ENCODE measurements around the gene PHF13. TPM values are rescaled to one million over a fixed set of nuclear protein-coding genes. Genes with fewer than 3 reads are reported as not detected.
A peak's percentile ranks its signal among the peaks of the same experiment; 100 is the strongest.

The PHF13 gene
- total and polyA plus RNA-seq, 9 of the 15 experiments (the other 6 are each of a cell fraction or from before 2014, with no cell fraction given), result 1.8 to 36.1 (median 11.7) TPM

DNA sequence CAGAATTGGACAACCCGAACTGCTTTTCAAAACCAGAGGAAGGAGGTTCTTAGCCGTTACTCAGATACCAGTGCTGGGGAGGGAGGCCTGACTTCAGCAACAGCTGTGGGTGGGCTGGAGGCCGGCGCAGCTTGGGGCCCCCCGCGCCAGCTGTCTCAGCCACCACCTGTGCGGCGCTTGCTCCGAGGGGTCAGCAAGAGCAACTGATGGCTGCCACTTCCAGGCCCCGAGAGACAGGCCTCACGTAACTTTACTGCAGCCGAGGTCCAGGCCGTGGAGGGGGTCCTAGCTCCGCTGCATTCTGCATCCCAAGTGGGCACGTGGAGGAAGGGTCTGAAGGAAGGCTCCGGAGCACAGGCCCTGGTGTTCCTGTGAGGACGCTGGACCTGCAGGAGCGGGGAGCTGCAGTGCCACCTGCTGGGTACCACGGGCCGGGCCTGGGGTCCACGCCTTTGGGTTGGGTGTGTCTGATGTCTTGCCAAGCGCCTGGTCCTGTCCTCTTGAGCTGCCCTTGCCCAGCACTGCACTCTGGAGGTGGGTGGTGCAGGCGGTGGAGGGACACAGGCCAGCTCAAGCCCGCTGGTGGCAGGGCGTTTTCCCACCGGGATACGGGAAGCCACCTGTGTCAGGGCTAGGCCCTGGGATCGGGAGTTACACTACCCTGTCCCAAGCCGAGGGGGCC, 21.0 kb downstream of the PHF13 start (continued):
- TF ChIP-seq, protein P1, sequence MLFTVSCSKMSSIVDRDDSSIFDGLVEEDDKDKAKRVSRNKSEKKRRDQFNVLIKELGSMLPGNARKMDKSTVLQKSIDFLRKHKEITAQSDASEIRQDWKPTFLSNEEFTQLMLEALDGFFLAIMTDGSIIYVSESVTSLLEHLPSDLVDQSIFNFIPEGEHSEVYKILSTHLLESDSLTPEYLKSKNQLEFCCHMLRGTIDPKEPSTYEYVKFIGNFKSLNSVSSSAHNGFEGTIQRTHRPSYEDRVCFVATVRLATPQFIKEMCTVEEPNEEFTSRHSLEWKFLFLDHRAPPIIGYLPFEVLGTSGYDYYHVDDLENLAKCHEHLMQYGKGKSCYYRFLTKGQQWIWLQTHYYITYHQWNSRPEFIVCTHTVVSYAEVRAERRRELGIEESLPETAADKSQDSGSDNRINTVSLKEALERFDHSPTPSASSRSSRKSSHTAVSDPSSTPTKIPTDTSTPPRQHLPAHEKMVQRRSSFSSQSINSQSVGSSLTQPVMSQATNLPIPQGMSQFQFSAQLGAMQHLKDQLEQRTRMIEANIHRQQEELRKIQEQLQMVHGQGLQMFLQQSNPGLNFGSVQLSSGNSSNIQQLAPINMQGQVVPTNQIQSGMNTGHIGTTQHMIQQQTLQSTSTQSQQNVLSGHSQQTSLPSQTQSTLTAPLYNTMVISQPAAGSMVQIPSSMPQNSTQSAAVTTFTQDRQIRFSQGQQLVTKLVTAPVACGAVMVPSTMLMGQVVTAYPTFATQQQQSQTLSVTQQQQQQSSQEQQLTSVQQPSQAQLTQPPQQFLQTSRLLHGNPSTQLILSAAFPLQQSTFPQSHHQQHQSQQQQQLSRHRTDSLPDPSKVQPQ (CRISPR knock-in tag; IDR thresholded peaks at IDR 0.05; ENCODE audit: borderline replicate concordance), result no peak
- TF ChIP-seq SUPT5H (IDR thresholded peaks at IDR 0.05), result peak; percentile 56; the same call in 1 of the 2 replicates
- no peak for TF ChIP-seq KAT7 (CRISPR knock-in tag; IDR thresholded peaks at IDR 0.05; ENCODE audit: borderline replicate concordance)
- no peak for TF ChIP-seq MEF2D (tag; conservative IDR thresholded peaks at IDR 0.05; ENCODE audit: low read depth)
- no peak for TF ChIP-seq GTF2E2 (tag; IDR thresholded peaks at IDR 0.05)
- TF ChIP-seq SP1 (CRISPR knock-in tag; IDR thresholded peaks at IDR 0.05), result 0 out of 2 replicates have a peak, but pooled peaks have one; percentile 46
- peak; percentile 50; the same call in 1 of the 2 replicates for TF ChIP-seq MYNN (IDR thresholded peaks at IDR 0.05)
- no peak for TF ChIP-seq MYNN (CRISPR knock-in tag; IDR thresholded peaks at IDR 0.05)
- TF ChIP-seq CHD4 (IDR thresholded peaks at IDR 0.05; ENCODE audit: insufficient read depth, insufficient replicate concordance, low read depth, low read length, poor library complexity, severe bottlenecking), result no peak
- no peak for TF ChIP-seq ESRRA (IDR thresholded peaks at IDR 0.05; ENCODE audit: borderline replicate concordance, low read depth)
- no peak for TF ChIP-seq HMG20B (CRISPR knock-in tag; IDR thresholded peaks at IDR 0.05)
- TF ChIP-seq, protein P2, sequence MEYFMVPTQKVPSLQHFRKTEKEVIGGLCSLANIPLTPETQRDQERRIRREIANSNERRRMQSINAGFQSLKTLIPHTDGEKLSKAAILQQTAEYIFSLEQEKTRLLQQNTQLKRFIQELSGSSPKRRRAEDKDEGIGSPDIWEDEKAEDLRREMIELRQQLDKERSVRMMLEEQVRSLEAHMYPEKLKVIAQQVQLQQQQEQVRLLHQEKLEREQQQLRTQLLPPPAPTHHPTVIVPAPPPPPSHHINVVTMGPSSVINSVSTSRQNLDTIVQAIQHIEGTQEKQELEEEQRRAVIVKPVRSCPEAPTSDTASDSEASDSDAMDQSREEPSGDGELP (CRISPR knock-in tag; IDR thresholded peaks at IDR 0.05; ENCODE audit: borderline replicate concordance), result no peak
- TF ChIP-seq RBM14 (IDR thresholded peaks at IDR 0.05; ENCODE audit: borderline replicate concordance, insufficient read depth, low read depth, low read length), result 0 out of 2 replicates have a peak, but pooled peaks have one; percentile 61
- TF ChIP-seq, protein P3, sequence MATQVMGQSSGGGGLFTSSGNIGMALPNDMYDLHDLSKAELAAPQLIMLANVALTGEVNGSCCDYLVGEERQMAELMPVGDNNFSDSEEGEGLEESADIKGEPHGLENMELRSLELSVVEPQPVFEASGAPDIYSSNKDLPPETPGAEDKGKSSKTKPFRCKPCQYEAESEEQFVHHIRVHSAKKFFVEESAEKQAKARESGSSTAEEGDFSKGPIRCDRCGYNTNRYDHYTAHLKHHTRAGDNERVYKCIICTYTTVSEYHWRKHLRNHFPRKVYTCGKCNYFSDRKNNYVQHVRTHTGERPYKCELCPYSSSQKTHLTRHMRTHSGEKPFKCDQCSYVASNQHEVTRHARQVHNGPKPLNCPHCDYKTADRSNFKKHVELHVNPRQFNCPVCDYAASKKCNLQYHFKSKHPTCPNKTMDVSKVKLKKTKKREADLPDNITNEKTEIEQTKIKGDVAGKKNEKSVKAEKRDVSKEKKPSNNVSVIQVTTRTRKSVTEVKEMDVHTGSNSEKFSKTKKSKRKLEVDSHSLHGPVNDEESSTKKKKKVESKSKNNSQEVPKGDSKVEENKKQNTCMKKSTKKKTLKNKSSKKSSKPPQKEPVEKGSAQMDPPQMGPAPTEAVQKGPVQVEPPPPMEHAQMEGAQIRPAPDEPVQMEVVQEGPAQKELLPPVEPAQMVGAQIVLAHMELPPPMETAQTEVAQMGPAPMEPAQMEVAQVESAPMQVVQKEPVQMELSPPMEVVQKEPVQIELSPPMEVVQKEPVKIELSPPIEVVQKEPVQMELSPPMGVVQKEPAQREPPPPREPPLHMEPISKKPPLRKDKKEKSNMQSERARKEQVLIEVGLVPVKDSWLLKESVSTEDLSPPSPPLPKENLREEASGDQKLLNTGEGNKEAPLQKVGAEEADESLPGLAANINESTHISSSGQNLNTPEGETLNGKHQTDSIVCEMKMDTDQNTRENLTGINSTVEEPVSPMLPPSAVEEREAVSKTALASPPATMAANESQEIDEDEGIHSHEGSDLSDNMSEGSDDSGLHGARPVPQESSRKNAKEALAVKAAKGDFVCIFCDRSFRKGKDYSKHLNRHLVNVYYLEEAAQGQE (IDR thresholded peaks at IDR 0.05; ENCODE audit: borderline replicate concordance), result peak; percentile 46; the same call in 1 of the 2 replicates
- TF ChIP-seq, protein P3 (CRISPR knock-in tag; IDR thresholded peaks at IDR 0.05; ENCODE audit: low read depth), result no peak
- no peak for TF ChIP-seq SAP30 (IDR thresholded peaks at IDR 0.05; ENCODE audit: borderline replicate concordance, insufficient read depth, low read depth, low read length, poor library complexity, severe bottlenecking)

All from K562 (cell line).